Cardiac fibroblast (primary cell): ENCODE measurements around the gene ARHGAP26.

Experiments used
- DNase-seq, 2 donors: peaks; one replicate each; pipeline versions ENCODE4 v3.0.0 to v3.0.0-alpha.2; 2010; ENCODE audit warnings: low read depth in 2 of 2
- H3K4me3 ChIP-seq, 2 donors: replicated peaks in 1 of 2; 1 replicate in 1 of 2; 2 replicates in 1 of 2; pipeline ENCODE4 v1.5.1; 2011; ENCODE audit warnings: low read depth in 2 of 2, low read length in 2 of 2, mild to moderate bottlenecking in 2 of 2, moderate library complexity in 1 of 2
- CTCF ChIP-seq: IDR thresholded peaks from one replicate; pipeline ENCODE4 v1.5.1; 2011; ENCODE audit warnings: low read depth, mild to moderate bottlenecking, low read length, inconsistent platforms

The ARHGAP26 gene

GRCh38 chr5:143029293-143029692 lies 259.1 kb downstream of the ARHGAP26 start:
- no peak overlapping the region for H3K4me3 ChIP-seq
- no peak for TF ChIP-seq CTCF
- no peak for DNase-seq

- no peak for DNase-seq
- no peak for TF ChIP-seq CTCF
Measured at GRCh38 chr5:143030349-143030748, 260.2 kb downstream of the ARHGAP26 start.

GRCh38 chr5:143031781-143032580 lies 261.8 kb downstream of the ARHGAP26 start:
- TF ChIP-seq CTCF: no peak
- DNase-seq: no peak
- H3K4me3 ChIP-seq: no peak overlapping the region

More at GRCh38 chr5:143030349-143030748, 260.2 kb downstream of the ARHGAP26 start:
- H3K4me3 ChIP-seq: no peak overlapping the region

GRCh38 chr5:143032581-143032836 lies 262.3 kb downstream of the ARHGAP26 start:
- no peak overlapping the region for H3K4me3 ChIP-seq
- no peak for TF ChIP-seq CTCF
- no peak for DNase-seq

- H3K4me3 ChIP-seq: no peak overlapping the region
- no peak for TF ChIP-seq CTCF
- DNase-seq: peak; percentile 83 to 92
Measured at GRCh38 chr5:143033535-143034250, 263.5 kb downstream of the ARHGAP26 start.

GRCh38 chr5:143036146-143036927 lies 266.2 kb downstream of the ARHGAP26 start:
- no peak for DNase-seq
- no peak overlapping the region for H3K4me3 ChIP-seq
- TF ChIP-seq CTCF: no peak
